ENCODE measurements around the gene PAK4. TPM values are rescaled to one million over a fixed set of nuclear protein-coding genes. Genes with fewer than 3 reads are reported as not detected.

Gene PAK4
- total and polyA plus RNA-seq, 2 of the 13 experiments (the other 11 are each of a cell fraction or from before 2014, with no cell fraction given), result 9.5 to 17.8 TPM

- ATAC-seq, result no peak
- in situ Hi-C loops (cut with HindIII; ENCODE audit: extremely low pct_ligation_motif_present, low pct_unique_long_range_greater_than_20kb), result no loop called here
- peak within 1 kb of the TSS; percentile 23; the same call in 1 of the 2 replicates for H3K4me2 ChIP-seq (ENCODE audit: low read depth, low read length)
These were observed 71.4 kb downstream of the PAK4 start, which contains the start of gene NCCRP1 for GRCh38 chr19:39196860-39197562. Gene NCCRP1, plus strand, starts transcription at chr19:39196964. Its CDS starts 19 bp downstream, at chr19:39196983.

More at GRCh38 chr19:39196860-39197562, 71.4 kb downstream of the PAK4 start, which contains the start of gene NCCRP1:
- Histone ChIP-seq H3K4me3 (replicated peaks in 1 of 3; ENCODE audit: insufficient read depth in 1 of 3, low read depth in 2 of 3, low read length in 3 of 3) (no peak within 1 kb of the TSS; a peak in 1 of 6 replicates), H3K9me3 (ENCODE audit: low read length) (no peaks in the 10 kb centered on the region), H3K27me3 (ENCODE audit: control insufficient read depth in 1 of 2, insufficient read depth in 2 of 2, low read length in 2 of 2) (peaks cover 5 to 52% of the 10 kb centered on the region in 2 experiments), H4K20me1 (ENCODE audit: insufficient read depth, low read length) (no peaks in the 10 kb centered on the region), H3K9ac (ENCODE audit: insufficient read depth, low read depth, low read length) (no peak within 1 kb of the TSS), H2AFZ (ENCODE audit: low read length) (no peak within 1 kb of the TSS), H3K79me2 (ENCODE audit: insufficient read depth, low read length) (no peaks in the 10 kb centered on the region), H3K36me3 (replicated peaks in 1 of 2; ENCODE audit: control insufficient read depth in 1 of 2, insufficient read depth in 2 of 2, low read length in 2 of 2) (no peaks in the 10 kb centered on the region), H3K27ac (ENCODE audit: extremely low read length, insufficient read depth, low read length) (no peak within 1 kb of the TSS), H3K4me1 (ENCODE audit: insufficient read depth, low read length) (peaks cover 15% of the 10 kb centered on the region)
- FAIRE-seq (no peak), DNase-seq (ENCODE audit: low spot score) (no peak)
- TF ChIP-seq, protein P1, sequence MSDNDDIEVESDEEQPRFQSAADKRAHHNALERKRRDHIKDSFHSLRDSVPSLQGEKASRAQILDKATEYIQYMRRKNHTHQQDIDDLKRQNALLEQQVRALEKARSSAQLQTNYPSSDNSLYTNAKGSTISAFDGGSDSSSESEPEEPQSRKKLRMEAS (IDR thresholded peaks at IDR 0.05), result 0 out of 2 replicates have a peak, but pooled peaks have one; percentile 20
- no peak for TF ChIP-seq ARNTL (CRISPR knock-in tag; IDR thresholded peaks at IDR 0.05)
- TF ChIP-seq TOPORS (CRISPR knock-in tag; IDR thresholded peaks at IDR 0.05), result no peak
- TF ChIP-seq ZNF326 (CRISPR knock-in tag; IDR thresholded peaks at IDR 0.05; ENCODE audit: borderline replicate concordance), result no peak
- TF ChIP-seq CCAR2 (optimal IDR thresholded peaks at IDR 0.05; ENCODE audit: low read depth, low read length), result no peak
- TF ChIP-seq, protein P2, sequence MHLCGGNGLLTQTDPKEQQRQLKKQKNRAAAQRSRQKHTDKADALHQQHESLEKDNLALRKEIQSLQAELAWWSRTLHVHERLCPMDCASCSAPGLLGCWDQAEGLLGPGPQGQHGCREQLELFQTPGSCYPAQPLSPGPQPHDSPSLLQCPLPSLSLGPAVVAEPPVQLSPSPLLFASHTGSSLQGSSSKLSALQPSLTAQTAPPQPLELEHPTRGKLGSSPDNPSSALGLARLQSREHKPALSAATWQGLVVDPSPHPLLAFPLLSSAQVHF (CRISPR knock-in tag; IDR thresholded peaks at IDR 0.05), result no peak
- peak; percentile 19 for TF ChIP-seq HNRNPLL (IDR thresholded peaks at IDR 0.05; ENCODE audit: low read depth, low read length, poor library complexity, severe bottlenecking)
- TF ChIP-seq, protein P3, sequence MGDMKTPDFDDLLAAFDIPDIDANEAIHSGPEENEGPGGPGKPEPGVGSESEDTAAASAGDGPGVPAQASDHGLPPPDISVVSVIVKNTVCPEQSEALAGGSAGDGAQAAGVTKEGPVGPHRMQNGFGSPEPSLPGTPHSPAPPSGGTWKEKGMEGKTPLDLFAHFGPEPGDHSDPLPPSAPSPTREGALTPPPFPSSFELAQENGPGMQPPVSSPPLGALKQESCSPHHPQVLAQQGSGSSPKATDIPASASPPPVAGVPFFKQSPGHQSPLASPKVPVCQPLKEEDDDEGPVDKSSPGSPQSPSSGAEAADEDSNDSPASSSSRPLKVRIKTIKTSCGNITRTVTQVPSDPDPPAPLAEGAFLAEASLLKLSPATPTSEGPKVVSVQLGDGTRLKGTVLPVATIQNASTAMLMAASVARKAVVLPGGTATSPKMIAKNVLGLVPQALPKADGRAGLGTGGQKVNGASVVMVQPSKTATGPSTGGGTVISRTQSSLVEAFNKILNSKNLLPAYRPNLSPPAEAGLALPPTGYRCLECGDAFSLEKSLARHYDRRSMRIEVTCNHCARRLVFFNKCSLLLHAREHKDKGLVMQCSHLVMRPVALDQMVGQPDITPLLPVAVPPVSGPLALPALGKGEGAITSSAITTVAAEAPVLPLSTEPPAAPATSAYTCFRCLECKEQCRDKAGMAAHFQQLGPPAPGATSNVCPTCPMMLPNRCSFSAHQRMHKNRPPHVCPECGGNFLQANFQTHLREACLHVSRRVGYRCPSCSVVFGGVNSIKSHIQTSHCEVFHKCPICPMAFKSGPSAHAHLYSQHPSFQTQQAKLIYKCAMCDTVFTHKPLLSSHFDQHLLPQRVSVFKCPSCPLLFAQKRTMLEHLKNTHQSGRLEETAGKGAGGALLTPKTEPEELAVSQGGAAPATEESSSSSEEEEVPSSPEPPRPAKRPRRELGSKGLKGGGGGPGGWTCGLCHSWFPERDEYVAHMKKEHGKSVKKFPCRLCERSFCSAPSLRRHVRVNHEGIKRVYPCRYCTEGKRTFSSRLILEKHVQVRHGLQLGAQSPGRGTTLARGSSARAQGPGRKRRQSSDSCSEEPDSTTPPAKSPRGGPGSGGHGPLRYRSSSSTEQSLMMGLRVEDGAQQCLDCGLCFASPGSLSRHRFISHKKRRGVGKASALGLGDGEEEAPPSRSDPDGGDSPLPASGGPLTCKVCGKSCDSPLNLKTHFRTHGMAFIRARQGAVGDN (CRISPR knock-in tag; IDR thresholded peaks at IDR 0.05), result peak; percentile 18; the same call in 1 of the 2 replicates
- peak; percentile 1; the same call in 1 of the 2 replicates for TF ChIP-seq ZSCAN22 (CRISPR knock-in tag; IDR thresholded peaks at IDR 0.05)
- no peak for TF ChIP-seq SMARCE1 (IDR thresholded peaks at IDR 0.05; ENCODE audit: borderline replicate concordance)
- TF ChIP-seq, protein P4, sequence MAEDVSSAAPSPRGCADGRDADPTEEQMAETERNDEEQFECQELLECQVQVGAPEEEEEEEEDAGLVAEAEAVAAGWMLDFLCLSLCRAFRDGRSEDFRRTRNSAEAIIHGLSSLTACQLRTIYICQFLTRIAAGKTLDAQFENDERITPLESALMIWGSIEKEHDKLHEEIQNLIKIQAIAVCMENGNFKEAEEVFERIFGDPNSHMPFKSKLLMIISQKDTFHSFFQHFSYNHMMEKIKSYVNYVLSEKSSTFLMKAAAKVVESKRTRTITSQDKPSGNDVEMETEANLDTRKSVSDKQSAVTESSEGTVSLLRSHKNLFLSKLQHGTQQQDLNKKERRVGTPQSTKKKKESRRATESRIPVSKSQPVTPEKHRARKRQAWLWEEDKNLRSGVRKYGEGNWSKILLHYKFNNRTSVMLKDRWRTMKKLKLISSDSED (CRISPR knock-in tag; IDR thresholded peaks at IDR 0.05), result no peak
- TF ChIP-seq USF2 (IDR thresholded peaks at IDR 0.05; ENCODE audit: low read depth, low read length), result no peak
- no peak for TF ChIP-seq USF2 (CRISPR knock-in tag; IDR thresholded peaks at IDR 0.05; ENCODE audit: borderline replicate concordance)
- BruUV-seq (replicated peaks), result no TSS peak
- intact Hi-C loops (cut with micrococcal nuclease; ENCODE audit: unreplicated experiment), result no loop called here
- ChIA-PET POLR2A (no interaction called here), CTCF (ENCODE audit: low intra/inter-chr PET ratio, low total read pairs) (no interaction called here)
- 26% methylated on average over 9 of the region's 51 CpGs for WGBS (ENCODE audit: low lambda C conversion rate)

All from HepG2 (cell line).